IMR-90 (cell line): ENCODE data around the gene TASP1. TPM values are rescaled to one million over a fixed set of nuclear protein-coding genes. Genes with fewer than 3 reads are reported as not detected.

ENCODE experiments used
- ATAC-seq: fragments of 200-7000 bp; cut with Tn5 transposase; 2 replicates; pipeline ENCODE4 v1.9.1; 2020; ENCODE audit warnings: low read depth, mild to moderate bottlenecking, moderate library complexity
- BruUV-seq: library from RNA; stranded (reverse); fragments of 400-500 nt; replicated peaks from 2 replicates; lab custom pipeline; 2021; lab: Mats Ljungman, UMichigan
- CTCF ChIA-PET: fragments of 300-600 bp; formaldehyde crosslinking; extraction: SDS; loops from one replicate; lab custom pipeline; 2021; ENCODE audit warnings: antibody characterized with exemption; lab: Yijun Ruan, JAX
- POLR2A ChIA-PET: fragments of 300-600 bp; sonication (Branson Sonifier 250); formaldehyde crosslinking; loops from one replicate; lab custom pipeline; 2022; ENCODE audit warnings: antibody characterized with exemption; ENCODE audit not compliant: unreplicated experiment; lab: Charles Lee
- DNase-seq: peaks from one replicate; pipeline ENCODE4 v3.0.0; 2013
- H2AFZ ChIP-seq: replicated peaks from 2 replicates; pipeline ENCODE3; 2013; ENCODE audit warnings: low read length, mild to moderate bottlenecking; ENCODE audit not compliant: poor library complexity
- H2AK5ac ChIP-seq: 2 replicates; pipeline ENCODE4 v1.6.1; 2013; ENCODE audit warnings: low read depth, low read length, inconsistent platforms
- H2AK9ac ChIP-seq: replicated peaks from 2 replicates; pipeline ENCODE3; 2013; ENCODE audit warnings: mild to moderate bottlenecking, low read depth, low read length, moderate library complexity; ENCODE audit not compliant: poor library complexity
- H2BK120ac ChIP-seq: 2 replicates; pipeline ENCODE4 v1.6.1; 2013; ENCODE audit warnings: low read depth, low read length, inconsistent platforms
- H2BK15ac ChIP-seq: 3 replicates; pipeline ENCODE4 v1.6.1; 2013; ENCODE audit warnings: low read depth, low read length, inconsistent platforms
- H2BK20ac ChIP-seq: 2 replicates; pipeline ENCODE4 v1.6.1; 2013; ENCODE audit warnings: low read depth, mild to moderate bottlenecking, inconsistent platforms, low read length, moderate library complexity
- H2BK5ac ChIP-seq: 2 replicates; pipeline ENCODE4 v1.6.1; 2013; ENCODE audit warnings: mild to moderate bottlenecking, low read depth, low read length, inconsistent platforms; ENCODE audit not compliant: poor library complexity, severe bottlenecking
- H3K14ac ChIP-seq: replicated peaks from 2 replicates; pipeline ENCODE4 v1.6.1; 2013; ENCODE audit warnings: low read depth, low read length, inconsistent platforms
- H3K18ac ChIP-seq: 2 replicates; pipeline ENCODE4 v1.6.1; 2013; ENCODE audit warnings: low read depth, low read length, control low read depth
- H3K23ac ChIP-seq: 2 replicates; pipeline ENCODE4 v1.6.1; 2013; ENCODE audit warnings: low read depth, low read length, inconsistent platforms
- H3K27ac ChIP-seq: 2 replicates; pipeline ENCODE4 v1.5.1; 2013; ENCODE audit warnings: mild to moderate bottlenecking, control low read depth, low read length; ENCODE audit not compliant: insufficient read depth
- H3K27me3 ChIP-seq: 2 replicates; pipeline ENCODE4 v1.6.1; 2013; ENCODE audit warnings: low read length; ENCODE audit not compliant: control insufficient read depth, insufficient read depth
- H3K36me3 ChIP-seq: 2 replicates; pipeline ENCODE4 v1.6.1; 2013; ENCODE audit warnings: low read length, mixed read lengths; ENCODE audit not compliant: control insufficient read depth, insufficient read depth
- H3K4ac ChIP-seq: 2 replicates; pipeline ENCODE4 v1.6.1; 2013; ENCODE audit warnings: low read depth, low read length, inconsistent platforms
- H3K4me1 ChIP-seq: 2 replicates; pipeline ENCODE4 v1.6.1; 2013; ENCODE audit warnings: low read length, mixed read lengths; ENCODE audit not compliant: control insufficient read depth, insufficient read depth
- H3K4me2 ChIP-seq: 2 replicates; pipeline ENCODE4 v1.6.1; 2013; ENCODE audit warnings: low read depth, mild to moderate bottlenecking, control low read depth, low read length, moderate library complexity
- H3K4me3 ChIP-seq: 2 replicates; pipeline ENCODE4 v1.5.1; 2013; ENCODE audit warnings: low read depth, mild to moderate bottlenecking, control low read depth, low read length, moderate library complexity; ENCODE audit not compliant: insufficient read depth
- H3K56ac ChIP-seq: 2 replicates; pipeline ENCODE4 v1.6.1; 2013; ENCODE audit warnings: low read length, inconsistent platforms; ENCODE audit not compliant: insufficient read depth; ENCODE audit errors: extremely low read depth
- H3K79me1 ChIP-seq, 2 experiments: 2 replicates each; pipeline ENCODE4 v1.6.1; 2013; ENCODE audit warnings: low read length in 2 of 2, inconsistent platforms in 1 of 2, low read depth in 1 of 2
- H3K9ac ChIP-seq: 2 replicates; pipeline ENCODE4 v1.6.1; 2013; ENCODE audit warnings: low read depth, low read length, control low read depth
- H3K9me1 ChIP-seq: 2 replicates; pipeline ENCODE4 v1.6.1; 2013; ENCODE audit warnings: low read length, inconsistent platforms; ENCODE audit not compliant: insufficient read depth
- H3K9me3 ChIP-seq: 2 replicates; pipeline ENCODE4 v1.6.1; 2013; ENCODE audit warnings: low read length; ENCODE audit not compliant: control insufficient read depth, insufficient read depth
- H4K20me1 ChIP-seq: 2 replicates; pipeline ENCODE4 v1.6.1; 2013; ENCODE audit warnings: low read length, inconsistent platforms; ENCODE audit not compliant: insufficient read depth
- H4K5ac ChIP-seq: 2 replicates; pipeline ENCODE4 v1.6.1; 2013; ENCODE audit warnings: mild to moderate bottlenecking, low read depth, low read length, control low read depth
- H4K8ac ChIP-seq, 2 experiments: 2 replicates each; pipeline ENCODE4 v1.6.1; 2013; ENCODE audit warnings: low read depth in 2 of 2, low read length in 2 of 2, control low read depth in 1 of 2, inconsistent platforms in 1 of 2
- H4K91ac ChIP-seq: 2 replicates; pipeline ENCODE4 v1.6.1; 2013; ENCODE audit warnings: low read depth, low read length, inconsistent platforms; ENCODE audit not compliant: insufficient read depth
- BHLHE40 ChIP-seq: fragments of 150-350 bp; IDR thresholded peaks from 2 replicates; pipeline ENCODE4 v1.6.1; 2016; ENCODE audit warnings: mild to moderate bottlenecking, low read depth, low read length
- CEBPB ChIP-seq: IDR thresholded peaks from 2 replicates; pipeline ENCODE4 v1.6.1; 2012; ENCODE audit warnings: low read depth, low read length, improper control_type of control experiment
- CHD1 ChIP-seq: IDR thresholded peaks from 2 replicates; pipeline ENCODE4 v1.6.1; 2012; ENCODE audit warnings: low read depth, low read length, improper control_type of control experiment
- ELK1 ChIP-seq: fragments of 150-350 bp; IDR thresholded peaks from 2 replicates; pipeline ENCODE4 v1.6.1; 2016; ENCODE audit warnings: low read depth, mild to moderate bottlenecking, low read length, moderate library complexity, borderline replicate concordance
- FOS ChIP-seq: fragments of 150-350 bp; IDR thresholded peaks from 2 replicates; pipeline ENCODE4 v1.6.1; 2016; ENCODE audit warnings: low read depth, low read length
- MAFK ChIP-seq: IDR thresholded peaks from 2 replicates; pipeline ENCODE4 v1.6.1; 2012; ENCODE audit warnings: low read depth, low read length, improper control_type of control experiment
- MAZ ChIP-seq: IDR thresholded peaks from 2 replicates; pipeline ENCODE4 v1.6.1; 2012; ENCODE audit warnings: low read depth, mild to moderate bottlenecking, low read length, improper control_type of control experiment, moderate library complexity, borderline replicate concordance
- MXI1 ChIP-seq: IDR thresholded peaks from 2 replicates; pipeline ENCODE4 v1.6.1; 2012; ENCODE audit warnings: low read depth, mild to moderate bottlenecking, low read length, moderate library complexity, borderline replicate concordance
- NFE2L2 ChIP-seq: fragments of 150-350 bp; IDR thresholded peaks from 2 replicates; pipeline ENCODE4 v1.6.1; 2016; ENCODE audit warnings: low read depth, mild to moderate bottlenecking, low read length
- POLR2A ChIP-seq: IDR thresholded peaks from 2 replicates; pipeline ENCODE4 v1.6.1; 2012; ENCODE audit warnings: mild to moderate bottlenecking, low read depth, low read length
- RAD21 ChIP-seq: IDR thresholded peaks from 2 replicates; pipeline ENCODE4 v1.6.1; 2012; ENCODE audit warnings: low read length, improper control_type of control experiment
- RCOR1 ChIP-seq: IDR thresholded peaks from 2 replicates; pipeline ENCODE4 v1.6.1; 2012; ENCODE audit warnings: mild to moderate bottlenecking, low read length, improper control_type of control experiment; ENCODE audit not compliant: insufficient replicate concordance
- RFX5 ChIP-seq: IDR thresholded peaks from 2 replicates; pipeline ENCODE4 v1.8.0; 2012; ENCODE audit warnings: low read depth, mild to moderate bottlenecking, low read length, moderate library complexity
- SMC3 ChIP-seq: fragments of 150-350 bp; IDR thresholded peaks from 2 replicates; pipeline ENCODE4 v1.6.1; 2016; ENCODE audit warnings: low read depth, mild to moderate bottlenecking, antibody characterized with exemption, low read length, moderate library complexity
- USF2 ChIP-seq: fragments of 150-350 bp; IDR thresholded peaks from 2 replicates; pipeline ENCODE4 v1.6.1; 2017; ENCODE audit warnings: mild to moderate bottlenecking, antibody characterized with exemption, low read length, low read depth
- dilution Hi-C: fragments of 300-500 bp; cut with HindIII; formaldehyde crosslinking; loops from one replicate; pipeline ENCODE4 v1.14.3; 2018; ENCODE audit warnings: low sequenced_read_pairs; ENCODE audit not compliant: unreplicated experiment
- in situ Hi-C: fragments of 300-500 bp; cut with MboI; formaldehyde crosslinking; loops from 3 replicates; pipeline ENCODE4 v1.14.3; 2019; ENCODE audit warnings: low sequenced_read_pairs, inconsistent platforms, mixed read lengths
- intact Hi-C: fragments of 100-400 bp; cut with micrococcal nuclease; formaldehyde crosslinking; loops from 2 replicates; pipeline ENCODE4 v1.10.0; 2022
- polyA plus RNA-seq, 3 experiments: library from polyadenylated mRNA; depleted of rRNA; stranded (reverse); fragments of >200 nt; gene quantifications; 2 replicates each; pipeline ENCODE4 v1.2.3, GENCODE V29; 2012; ENCODE audit warnings: low replicate concordance in 1 of 3
- total RNA-seq: library from RNA; depleted of rRNA; stranded (reverse); fragments of >200 nt; gene quantifications from 2 replicates; pipeline ENCODE4 v1.2.3, GENCODE V29; 2012
- TF ChIP-seq, protein P1 (sequence below): conservative IDR thresholded peaks from 2 replicates; pipeline ENCODE4 v1.5.1; 2012; ENCODE audit warnings: mild to moderate bottlenecking, low read depth, low read length, improper control_type of control experiment

TASP1 gene
- total and polyA plus RNA-seq, 2 of the 4 experiments (the other 2 are of a cell fraction) = 3.9 to 7.9 TPM

GRCh38 chr20:13355941-13356486 is 282.7 kb downstream of the TASP1 start:
- no peak overlapping the region for H4K8ac ChIP-seq
- no peak overlapping the region for H2BK20ac ChIP-seq
- intact Hi-C loops (no loop called here), dilution Hi-C loops (no loop called here), in situ Hi-C loops (loop anchor here (25.0 kb wide), 1 partner anchor 106 kb away; no protein-coding TSS in a partner anchor)
- CTCF ChIA-PET = no interaction called here
- H2AK5ac ChIP-seq = no peak overlapping the region
- no peak overlapping the region for H3K4ac ChIP-seq
- no peak overlapping the region for H3K27ac ChIP-seq
- no peak overlapping the region for H3K18ac ChIP-seq
- no peak overlapping the region for H3K56ac ChIP-seq
- no peaks in the 10 kb centered on the region for H3K9me1 ChIP-seq
- H2BK5ac ChIP-seq = no peak overlapping the region
- no peak for TF ChIP-seq CEBPB
- TF ChIP-seq NFE2L2 = no peak
- TF ChIP-seq ELK1 = no peak
- no peak for TF ChIP-seq SMC3
- no peak for TF ChIP-seq MAZ
- TF ChIP-seq BHLHE40 = no peak
- no peak for TF ChIP-seq RAD21
- TF ChIP-seq POLR2A = no peak
- no peak for TF ChIP-seq MAFK
- TF ChIP-seq FOS = no peak
- no peak for TF ChIP-seq CHD1
- TF ChIP-seq, protein P1, sequence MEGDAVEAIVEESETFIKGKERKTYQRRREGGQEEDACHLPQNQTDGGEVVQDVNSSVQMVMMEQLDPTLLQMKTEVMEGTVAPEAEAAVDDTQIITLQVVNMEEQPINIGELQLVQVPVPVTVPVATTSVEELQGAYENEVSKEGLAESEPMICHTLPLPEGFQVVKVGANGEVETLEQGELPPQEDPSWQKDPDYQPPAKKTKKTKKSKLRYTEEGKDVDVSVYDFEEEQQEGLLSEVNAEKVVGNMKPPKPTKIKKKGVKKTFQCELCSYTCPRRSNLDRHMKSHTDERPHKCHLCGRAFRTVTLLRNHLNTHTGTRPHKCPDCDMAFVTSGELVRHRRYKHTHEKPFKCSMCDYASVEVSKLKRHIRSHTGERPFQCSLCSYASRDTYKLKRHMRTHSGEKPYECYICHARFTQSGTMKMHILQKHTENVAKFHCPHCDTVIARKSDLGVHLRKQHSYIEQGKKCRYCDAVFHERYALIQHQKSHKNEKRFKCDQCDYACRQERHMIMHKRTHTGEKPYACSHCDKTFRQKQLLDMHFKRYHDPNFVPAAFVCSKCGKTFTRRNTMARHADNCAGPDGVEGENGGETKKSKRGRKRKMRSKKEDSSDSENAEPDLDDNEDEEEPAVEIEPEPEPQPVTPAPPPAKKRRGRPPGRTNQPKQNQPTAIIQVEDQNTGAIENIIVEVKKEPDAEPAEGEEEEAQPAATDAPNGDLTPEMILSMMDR = no peak
- no peak for TF ChIP-seq RCOR1
- no peak for TF ChIP-seq RFX5
- no peak for TF ChIP-seq USF2
- no peak for TF ChIP-seq MXI1
- no peak overlapping the region for H3K4me3 ChIP-seq
- H3K79me1 ChIP-seq = no peaks in the 10 kb centered on the region
- H3K23ac ChIP-seq = no peak overlapping the region
- H4K20me1 ChIP-seq = no peaks in the 10 kb centered on the region
- no peak overlapping the region for H2BK15ac ChIP-seq
- DNase-seq = no peak
- H3K36me3 ChIP-seq = no peaks in the 10 kb centered on the region
- no peak overlapping the region for H2AK9ac ChIP-seq
- H3K14ac ChIP-seq = no peak overlapping the region
- POLR2A ChIA-PET = no interaction called here
- no peak overlapping the region for H3K4me2 ChIP-seq
- H2BK120ac ChIP-seq = no peak overlapping the region
- H3K9ac ChIP-seq = no peak overlapping the region
- no peak overlapping the region for H4K91ac ChIP-seq
- H3K27me3 ChIP-seq = no peaks in the 10 kb centered on the region; the same call in 1 of the 2 replicates
- BruUV-seq = no TSS peak
- ATAC-seq = no peak
- H4K5ac ChIP-seq = no peak overlapping the region
- H2AFZ ChIP-seq = no peak overlapping the region
- no peaks in the 10 kb centered on the region; the same call in 1 of the 2 replicates for H3K4me1 ChIP-seq
- H3K9me3 ChIP-seq = no peaks in the 10 kb centered on the region
